B cell (primary cell): ENCODE measurements around the gene AGRN. TPM values are rescaled to one million over a fixed set of nuclear protein-coding genes. Genes with fewer than 3 reads are reported as not detected.

Experiments
- ATAC-seq: fragments of 200-7000 bp; cut with Tn5 transposase; one replicate; pipeline ENCODE4 v1.10.0; 2021; ENCODE audit warnings: low read depth, mild to moderate bottlenecking, moderate number of reproducible peaks, moderate library complexity
- CTCF ChIA-PET: fragments of 350-600 bp; sonication (Branson Sonifier 250); formaldehyde crosslinking; loops from one replicate; lab custom pipeline; 2021; ENCODE audit warnings: antibody characterized with exemption, inconsistent platforms; lab: Charles Lee
- POLR2A ChIA-PET: fragments of 350-600 bp; sonication (Branson Sonifier 250); formaldehyde crosslinking; loops from one replicate; lab custom pipeline; 2021; ENCODE audit warnings: antibody characterized with exemption; lab: Charles Lee
- DNase-seq: peaks from one replicate; pipeline ENCODE4 v3.0.0; 2013
- H2AFZ ChIP-seq: 2 replicates; pipeline ENCODE4 v1.6.1; 2012; ENCODE audit warnings: mild to moderate bottlenecking, low read depth, low read length; ENCODE audit not compliant: insufficient read depth, poor library complexity, severe bottlenecking
- H3K27ac ChIP-seq, 2 donors: 1 replicate in 1 of 2; 2 replicates in 1 of 2; pipeline ENCODE4 v1.5.1; 2012 to 2013; ENCODE audit warnings: low read length in 2 of 2, mild to moderate bottlenecking in 2 of 2, moderate library complexity in 1 of 2
- H3K27me3 ChIP-seq, 4 experiments: fragments of 200-600 bp in 1 of 4; sonication (generic) in 1 of 4; replicated peaks in 1 of 4; 1 replicate in 2 of 4; 2 replicates in 2 of 4; pipeline versions ENCODE4 v1.6.1 to v1.7.0; 2013 to 2016; ENCODE audit warnings: low read length in 3 of 4, mild to moderate bottlenecking in 2 of 4, mixed read lengths in 1 of 4, moderate library complexity in 1 of 4; ENCODE audit not compliant: insufficient read depth in 4 of 4, control insufficient read depth in 3 of 4; ENCODE audit errors: control extremely low read depth in 1 of 4
- H3K36me3 ChIP-seq, 2 experiments: replicated peaks in 1 of 2; 1 replicate in 1 of 2; 2 replicates in 1 of 2; pipeline versions ENCODE4 v1.6.1 to v1.7.1; 2013; ENCODE audit warnings: low read length in 1 of 2; ENCODE audit not compliant: insufficient read depth in 2 of 2, control insufficient read depth in 1 of 2; ENCODE audit errors: control extremely low read depth in 1 of 2, extremely low read depth in 1 of 2
- H3K4me1 ChIP-seq, 2 donors: fragments of 200-600 bp in 1 of 2; sonication (generic) in 1 of 2; 1 replicate in 1 of 2; 2 replicates in 1 of 2; pipeline versions ENCODE4 v1.5.1 to v1.6.1; 2013 to 2017; ENCODE audit warnings: low read length in 2 of 2; ENCODE audit not compliant: control insufficient read depth in 2 of 2, insufficient read depth in 2 of 2
- H3K4me2 ChIP-seq: replicated peaks from 2 replicates; pipeline ENCODE3; 2012; ENCODE audit warnings: mild to moderate bottlenecking, low read depth, low read length; ENCODE audit not compliant: poor library complexity, severe bottlenecking
- H3K4me3 ChIP-seq, 5 experiments: fragments of 200-600 bp in 1 of 5; sonication (generic) in 1 of 5; 1 replicate in 3 of 5; 2 replicates in 2 of 5; pipeline versions ENCODE4 v1.5.1 to v1.7.0; 2011 to 2016; ENCODE audit warnings: low read length in 4 of 5, mild to moderate bottlenecking in 4 of 5, low read depth in 2 of 5, control low read depth in 1 of 5, moderate library complexity in 1 of 5; ENCODE audit not compliant: insufficient read depth in 1 of 5; ENCODE audit errors: control extremely low read depth in 1 of 5, extremely low read depth in 1 of 5
- H3K79me2 ChIP-seq: fragments of 200-600 bp; sonication (generic); one replicate; pipeline ENCODE4 v1.6.0; 2016; ENCODE audit warnings: low read length; ENCODE audit not compliant: control insufficient read depth, insufficient read depth
- H3K9ac ChIP-seq: fragments of 200-600 bp; sonication (generic); 2 replicates; pipeline ENCODE4 v1.6.1; 2017; ENCODE audit warnings: mild to moderate bottlenecking, low read length, moderate library complexity
- H3K9me3 ChIP-seq, 3 donors: one replicate each; pipeline versions ENCODE4 v1.6.1 to v1.7.1; 2013; ENCODE audit warnings: low read length in 2 of 3; ENCODE audit not compliant: control insufficient read depth in 2 of 3, insufficient read depth in 1 of 3; ENCODE audit errors: control extremely low read depth in 1 of 3
- H4K20me1 ChIP-seq: 2 replicates; pipeline ENCODE4 v1.6.0; 2012; ENCODE audit warnings: mild to moderate bottlenecking, low read length; ENCODE audit not compliant: insufficient read depth, control insufficient read depth, poor library complexity, severe bottlenecking
- H3K27ac Mint-ChIP-seq: one replicate; pipeline ENCODE4 v1.8.0; 2021; ENCODE audit warnings: mixed read lengths
- H3K27me3 Mint-ChIP-seq: one replicate; pipeline ENCODE4 v1.8.0; 2021; ENCODE audit warnings: mixed read lengths
- H3K4me1 Mint-ChIP-seq: one replicate; pipeline ENCODE4 v1.8.0; 2021; ENCODE audit warnings: mixed read lengths
- H3K4me3 Mint-ChIP-seq: one replicate; pipeline ENCODE4 v1.8.0; 2021; ENCODE audit warnings: mixed read lengths
- H3K9me3 Mint-ChIP-seq: one replicate; pipeline ENCODE4 v1.8.0; 2022; ENCODE audit warnings: mixed read lengths; ENCODE audit not compliant: insufficient read depth
- EZH2 ChIP-seq: IDR thresholded peaks from 2 replicates; pipeline ENCODE4 v1.6.1; 2012; ENCODE audit warnings: borderline replicate concordance, low read depth, mild to moderate bottlenecking, moderate library complexity, low read length; ENCODE audit not compliant: insufficient read depth, poor library complexity, severe bottlenecking
- WGBS: methylation state at CpG from one replicate; pipeline ENCODE4 v1.1.5; 2013; ENCODE audit warnings: missing lambda C conversion rate; ENCODE audit not compliant: insufficient coverage; 5-methylcytosine and 5-hydroxymethylcytosine counted together
- intact Hi-C: fragments of 100-400 bp; cut with micrococcal nuclease; formaldehyde crosslinking; loops from one replicate; pipeline ENCODE4 v1.10.0; 2022
- polyA plus RNA-seq: library from polyadenylated mRNA; depleted of rRNA; stranded (reverse); fragments of >200 nt; gene quantifications from 2 replicates; pipeline ENCODE4 v1.2.3, GENCODE V29; 2012
- total RNA-seq, 2 donors: library from RNA; stranded (reverse); fragments of 120-200 nt in 1 of 2; gene quantifications; 1 replicate in 1 of 2; 2 replicates in 1 of 2; pipeline versions ENCODE4 v1.2.3 to v1.2.4, GENCODE V29; 2013 to 2022
- TF ChIP-seq, protein P1 (sequence below): fragments of 200-600 bp; IDR thresholded peaks from one replicate; pipeline ENCODE4 v1.8.0; 2022; ENCODE audit warnings: antibody characterized with exemption, mild to moderate bottlenecking

Gene AGRN
- total and polyA plus RNA-seq, 2 donors (not counting 1 experiment from before 2014, with no cell fraction given) = 7.3 to 31.3 TPM

DNA sequence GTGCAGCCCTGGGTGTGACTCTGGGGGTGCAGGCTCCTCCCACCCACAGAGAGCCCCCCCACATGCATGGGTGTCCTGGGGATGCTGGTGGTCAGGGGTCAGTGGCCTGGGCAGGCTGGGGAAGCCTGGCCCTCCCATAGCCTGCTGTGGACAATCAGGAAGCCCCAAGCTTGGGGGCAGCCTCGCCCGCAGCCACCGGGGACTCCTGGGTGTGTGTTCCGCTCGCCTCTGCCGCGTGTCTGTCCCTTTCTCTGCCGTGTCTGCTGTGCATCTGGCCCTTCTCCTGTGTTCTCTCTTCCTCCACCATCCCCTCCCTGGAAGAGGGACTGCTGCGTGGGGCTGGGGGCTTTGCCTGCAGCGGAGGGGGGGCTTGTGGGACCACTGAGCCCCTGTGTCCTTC, 22.9 kb downstream of the AGRN start:
- peaks cover 25 to 27% of the 10 kb centered on the region in 2 donors for H3K4me1 ChIP-seq
- peak overlapping the region; percentile 34 for H3K4me3 Mint-ChIP-seq
- CTCF ChIA-PET = no interaction called here

DNA sequence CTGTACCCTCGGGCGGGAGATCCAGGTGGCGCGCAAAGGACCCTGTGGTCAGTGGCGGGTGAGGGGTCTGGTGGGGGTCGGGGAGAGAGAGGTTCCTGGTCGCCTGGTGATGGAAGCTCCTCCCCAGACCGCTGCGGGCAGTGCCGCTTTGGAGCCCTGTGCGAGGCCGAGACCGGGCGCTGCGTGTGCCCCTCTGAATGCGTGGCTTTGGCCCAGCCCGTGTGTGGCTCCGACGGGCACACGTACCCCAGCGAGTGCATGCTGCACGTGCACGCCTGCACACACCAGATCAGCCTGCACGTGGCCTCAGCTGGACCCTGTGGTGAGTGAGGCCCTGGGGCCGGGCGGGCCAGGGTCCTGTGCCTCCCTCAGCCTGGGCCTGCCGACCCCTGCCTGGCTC, 23.5 kb downstream of the AGRN start:
- CTCF ChIA-PET = interaction anchor here (2.5 kb wide), 1 partner anchor 10 kb away, joined by 9 read pairs; no protein-coding TSS in a partner anchor
- Histone ChIP-seq H3K36me3 (no peaks in the 10 kb centered on the region), H4K20me1 (peaks cover 11% of the 10 kb centered on the region), H3K9ac (no peak overlapping the region), H3K27me3 (peaks cover 0 to 23% (median 8%) of the 10 kb centered on the region in 4 experiments), H2AFZ (no peak overlapping the region), H3K79me2 (no peaks in the 10 kb centered on the region), H3K4me1 (peaks cover 22% of the 10 kb centered on the region in 2 donors), H3K4me3 (no peak overlapping the region), H3K9me3 (peaks cover 0 to 9% (median 0%) of the 10 kb centered on the region in 3 donors), H3K4me2 (no peak overlapping the region), H3K27ac (no peak overlapping the region)
- intact Hi-C loops = no loop called here
- ATAC-seq (no peak), DNase-seq (no peak)
- H3K4me3 Mint-ChIP-seq = no peak overlapping the region
- peaks cover 9% of the 10 kb centered on the region for H3K27me3 Mint-ChIP-seq
- no peak overlapping the region for H3K27ac Mint-ChIP-seq
- TF ChIP-seq, protein P1, sequence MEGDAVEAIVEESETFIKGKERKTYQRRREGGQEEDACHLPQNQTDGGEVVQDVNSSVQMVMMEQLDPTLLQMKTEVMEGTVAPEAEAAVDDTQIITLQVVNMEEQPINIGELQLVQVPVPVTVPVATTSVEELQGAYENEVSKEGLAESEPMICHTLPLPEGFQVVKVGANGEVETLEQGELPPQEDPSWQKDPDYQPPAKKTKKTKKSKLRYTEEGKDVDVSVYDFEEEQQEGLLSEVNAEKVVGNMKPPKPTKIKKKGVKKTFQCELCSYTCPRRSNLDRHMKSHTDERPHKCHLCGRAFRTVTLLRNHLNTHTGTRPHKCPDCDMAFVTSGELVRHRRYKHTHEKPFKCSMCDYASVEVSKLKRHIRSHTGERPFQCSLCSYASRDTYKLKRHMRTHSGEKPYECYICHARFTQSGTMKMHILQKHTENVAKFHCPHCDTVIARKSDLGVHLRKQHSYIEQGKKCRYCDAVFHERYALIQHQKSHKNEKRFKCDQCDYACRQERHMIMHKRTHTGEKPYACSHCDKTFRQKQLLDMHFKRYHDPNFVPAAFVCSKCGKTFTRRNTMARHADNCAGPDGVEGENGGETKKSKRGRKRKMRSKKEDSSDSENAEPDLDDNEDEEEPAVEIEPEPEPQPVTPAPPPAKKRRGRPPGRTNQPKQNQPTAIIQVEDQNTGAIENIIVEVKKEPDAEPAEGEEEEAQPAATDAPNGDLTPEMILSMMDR = no peak
- TF ChIP-seq EZH2 = no peak
- H3K9me3 Mint-ChIP-seq = no peaks in the 10 kb centered on the region
- POLR2A ChIA-PET = interaction anchor here (1.8 kb wide), 1 partner anchor 16 kb away, joined by 3 read pairs; no protein-coding TSS in a partner anchor
- peaks cover 21% of the 10 kb centered on the region for H3K4me1 Mint-ChIP-seq
- 97% methylated on average over 25 of the region's 27 CpGs for WGBS

More for the DNA sequence above, 22.9 kb downstream of the AGRN start:
- Mint-ChIP-seq H3K27ac (peak overlapping the region; percentile 46), H3K4me1 (peaks cover 25% of the 10 kb centered on the region), H3K9me3 (no peaks in the 10 kb centered on the region), H3K27me3 (peaks cover 11% of the 10 kb centered on the region)
- Histone ChIP-seq H3K79me2 (no peaks in the 10 kb centered on the region), H3K9ac (no peak overlapping the region), H4K20me1 (peaks cover 11% of the 10 kb centered on the region), H3K4me2 (no peak overlapping the region), H3K27ac (no peak overlapping the region), H3K4me3 (no peak overlapping the region), H2AFZ (no peak overlapping the region), H3K36me3 (no peaks in the 10 kb centered on the region), H3K9me3 (peaks cover 0 to 10% (median 0%) of the 10 kb centered on the region in 3 donors), H3K27me3 (peaks cover 0 to 29% (median 9%) of the 10 kb centered on the region in 4 experiments)
- DNase-seq (peak; percentile 35), ATAC-seq (no peak)
- WGBS = 88% methylated on average over 10 of the region's 10 CpGs
- intact Hi-C loops = no loop called here
- TF ChIP-seq EZH2 = no peak
- TF ChIP-seq, protein P1 = no peak
- POLR2A ChIA-PET = interaction anchor here (1.8 kb wide), 1 partner anchor 16 kb away, joined by 3 read pairs; no protein-coding TSS in a partner anchor
